Keratinocyte (primary cell): Measurements from ENCODE around the gene RGSL1. TPM values are rescaled to one million over a fixed set of nuclear protein-coding genes. Genes with fewer than 3 reads are reported as not detected.

Experiments
- DNase-seq: peaks from one replicate; pipeline ENCODE4 v3.0.0-alpha.2; 2011; ENCODE audit warnings: low read depth, missing footprints, low spot score
- FAIRE-seq: peaks from 2 replicates; lab custom pipeline; 2011; peaks lifted over from hg19 to GRCh38; lab: Jason Lieb, UNC
- H2AFZ ChIP-seq: 2 replicates; pipeline ENCODE4 v1.6.0; 2012; ENCODE audit warnings: low read length, control low read depth, inconsistent platforms; ENCODE audit not compliant: control insufficient read depth
- H3K27ac ChIP-seq: 2 replicates; pipeline ENCODE4 v1.5.1; 2011; ENCODE audit warnings: low read length; ENCODE audit not compliant: control insufficient read depth, insufficient read depth
- H3K27me3 ChIP-seq: 3 replicates; pipeline ENCODE4 v1.6.0; 2011; ENCODE audit warnings: low read length; ENCODE audit not compliant: control insufficient read depth, insufficient read depth; ENCODE audit errors: extremely low read depth
- H3K36me3 ChIP-seq, 2 experiments: 2 replicates in 1 of 2; 3 replicates in 1 of 2; pipeline ENCODE4 v1.5.1; 2011; ENCODE audit warnings: low read length in 2 of 2, mild to moderate bottlenecking in 1 of 2; ENCODE audit not compliant: control insufficient read depth in 2 of 2, insufficient read depth in 2 of 2; ENCODE audit errors: extremely low read depth in 1 of 2
- H3K4me1 ChIP-seq: 3 replicates; pipeline ENCODE4 v1.5.1; 2011; ENCODE audit warnings: low read length; ENCODE audit not compliant: control insufficient read depth, insufficient read depth; ENCODE audit errors: extremely low read depth
- H3K4me2 ChIP-seq: 3 replicates; pipeline ENCODE4 v1.6.0; 2011; ENCODE audit warnings: low read depth, low read length; ENCODE audit not compliant: control insufficient read depth, insufficient read depth; ENCODE audit errors: extremely low read depth
- H3K4me3 ChIP-seq, 3 experiments: fragments of 200-600 bp in 1 of 3; sonication (generic) in 1 of 3; 2 replicates in 2 of 3; 3 replicates in 1 of 3; pipeline ENCODE4 v1.5.1; 2011 to 2016; ENCODE audit warnings: low read length in 3 of 3, mild to moderate bottlenecking in 3 of 3, control low read depth in 2 of 3, inconsistent platforms in 1 of 3, low read depth in 1 of 3, mixed read lengths in 1 of 3, mixed run types in 1 of 3, moderate library complexity in 1 of 3; ENCODE audit not compliant: control insufficient read depth in 2 of 3, insufficient read depth in 2 of 3; ENCODE audit errors: extremely low read depth in 1 of 3
- H3K79me2 ChIP-seq: 2 replicates; pipeline ENCODE4 v1.6.0; 2012; ENCODE audit warnings: low read length; ENCODE audit not compliant: control insufficient read depth, insufficient read depth
- H3K9ac ChIP-seq: 3 replicates; pipeline ENCODE4 v1.6.0; 2011; ENCODE audit warnings: low read length; ENCODE audit not compliant: control insufficient read depth, insufficient read depth; ENCODE audit errors: extremely low read depth
- H3K9me1 ChIP-seq: 3 replicates; pipeline ENCODE4 v1.6.0; 2011; ENCODE audit warnings: low read length; ENCODE audit not compliant: control insufficient read depth, insufficient read depth; ENCODE audit errors: extremely low read depth
- H3K9me3 ChIP-seq: 2 replicates; pipeline ENCODE4 v1.5.1; 2012; ENCODE audit warnings: low read depth, low read length; ENCODE audit not compliant: control insufficient read depth
- H4K20me1 ChIP-seq: 3 replicates; pipeline ENCODE4 v1.6.0; 2011; ENCODE audit warnings: low read length; ENCODE audit not compliant: control insufficient read depth, insufficient read depth; ENCODE audit errors: extremely low read depth
- EZH2 ChIP-seq: IDR thresholded peaks from one replicate; pipeline ENCODE4 v1.6.1; 2012; ENCODE audit warnings: inconsistent platforms, mild to moderate bottlenecking, low read length, moderate library complexity
- dilution Hi-C: fragments of 300-500 bp; cut with MboI; formaldehyde crosslinking; loops from one replicate; pipeline ENCODE4 v1.7.0; 2020; ENCODE audit warnings: low sequenced_read_pairs; ENCODE audit not compliant: extremely low pct_ligation_motif_present
- polyA plus RNA-seq, 5 experiments: library from polyadenylated mRNA; depleted of rRNA in 3 of 5; stranded (reverse) in 3 of 5; stranded (forward) in 1 of 5; unstranded in 1 of 5; fragments of >200 nt; gene quantifications; 1 replicate in 1 of 5; 2 replicates in 3 of 5; 3 replicates in 1 of 5; pipeline versions ENCODE4 v1.2.1 to v1.2.3, GENCODE V29; 2011 to 2012; ENCODE audit warnings: missing spikeins in 2 of 5, low read depth in 1 of 5, low replicate concordance in 1 of 5
- TF ChIP-seq, protein P1 (sequence below), 3 experiments: IDR thresholded peaks in 1 of 3; conservative IDR thresholded peaks in 1 of 3; optimal IDR thresholded peaks in 1 of 3; 2 replicates in 2 of 3; 3 replicates in 1 of 3; pipeline versions ENCODE3 to v1.5.1; 2011; ENCODE audit warnings: low read length in 3 of 3, mild to moderate bottlenecking in 3 of 3, moderate library complexity in 2 of 3, control low read depth in 1 of 3, inconsistent platforms in 1 of 3; ENCODE audit not compliant: insufficient read depth in 2 of 3; ENCODE audit errors: extremely low read depth in 1 of 3

Gene RGSL1
- polyA plus RNA-seq, 1 donor (not counting 4 experiments of a cell fraction or from before 2014, with no cell fraction given), result not detected

DNA sequence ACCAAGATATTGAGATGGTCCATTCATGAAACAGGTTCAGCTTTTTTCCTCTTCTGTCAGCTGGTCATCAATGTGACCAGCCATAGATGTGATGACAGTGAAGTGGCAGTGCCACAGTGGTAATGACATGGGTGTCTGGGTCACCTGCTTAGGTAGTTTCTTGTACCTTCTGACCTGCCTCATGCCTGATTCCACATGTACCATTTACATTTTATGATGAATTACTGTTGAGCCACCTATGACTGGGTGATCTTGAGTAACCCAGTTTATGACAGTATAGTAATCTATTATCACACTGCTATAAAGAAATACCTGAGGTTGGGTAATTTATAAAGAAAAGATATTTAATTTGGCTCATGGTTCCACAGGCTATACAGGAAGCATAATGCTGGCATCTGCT, 45.7 kb downstream of the RGSL1 start:
- Histone ChIP-seq H3K4me3 (no peak overlapping the region), H3K79me2 (no peaks in the 10 kb centered on the region), H4K20me1 (no peaks in the 10 kb centered on the region), H3K36me3 (no peaks in the 10 kb centered on the region), H3K4me2 (no peak overlapping the region), H3K9me3 (no peaks in the 10 kb centered on the region), H3K4me1 (no peaks in the 10 kb centered on the region), H3K27me3 (no peaks in the 10 kb centered on the region), H2AFZ (no peak overlapping the region), H3K27ac (no peak overlapping the region), H3K9me1 (no peaks in the 10 kb centered on the region), H3K9ac (no peak overlapping the region)
- DNase-seq (no peak), FAIRE-seq (no peak)
- TF ChIP-seq, protein P1, sequence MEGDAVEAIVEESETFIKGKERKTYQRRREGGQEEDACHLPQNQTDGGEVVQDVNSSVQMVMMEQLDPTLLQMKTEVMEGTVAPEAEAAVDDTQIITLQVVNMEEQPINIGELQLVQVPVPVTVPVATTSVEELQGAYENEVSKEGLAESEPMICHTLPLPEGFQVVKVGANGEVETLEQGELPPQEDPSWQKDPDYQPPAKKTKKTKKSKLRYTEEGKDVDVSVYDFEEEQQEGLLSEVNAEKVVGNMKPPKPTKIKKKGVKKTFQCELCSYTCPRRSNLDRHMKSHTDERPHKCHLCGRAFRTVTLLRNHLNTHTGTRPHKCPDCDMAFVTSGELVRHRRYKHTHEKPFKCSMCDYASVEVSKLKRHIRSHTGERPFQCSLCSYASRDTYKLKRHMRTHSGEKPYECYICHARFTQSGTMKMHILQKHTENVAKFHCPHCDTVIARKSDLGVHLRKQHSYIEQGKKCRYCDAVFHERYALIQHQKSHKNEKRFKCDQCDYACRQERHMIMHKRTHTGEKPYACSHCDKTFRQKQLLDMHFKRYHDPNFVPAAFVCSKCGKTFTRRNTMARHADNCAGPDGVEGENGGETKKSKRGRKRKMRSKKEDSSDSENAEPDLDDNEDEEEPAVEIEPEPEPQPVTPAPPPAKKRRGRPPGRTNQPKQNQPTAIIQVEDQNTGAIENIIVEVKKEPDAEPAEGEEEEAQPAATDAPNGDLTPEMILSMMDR (optimal IDR thresholded peaks at IDR 0.05 in 1 of 3, IDR thresholded peaks at IDR 0.05 in 1 of 3, conservative IDR thresholded peaks at IDR 0.05 in 1 of 3; ENCODE audit: extremely low read depth in 1 of 3, insufficient read depth in 2 of 3, low read length in 3 of 3), result no peak
- no peak for TF ChIP-seq EZH2
- dilution Hi-C loops, result no loop called here

- H3K4me2 ChIP-seq, result no peak overlapping the region
- H3K79me2 ChIP-seq, result no peaks in the 10 kb centered on the region
- H3K4me3 ChIP-seq, result no peak overlapping the region
- no peak for FAIRE-seq
- no peak overlapping the region for H3K27ac ChIP-seq
- H3K27me3 ChIP-seq, result no peaks in the 10 kb centered on the region
- no peak overlapping the region for H3K9ac ChIP-seq
- TF ChIP-seq, protein P1 (optimal IDR thresholded peaks at IDR 0.05 in 1 of 3, IDR thresholded peaks at IDR 0.05 in 1 of 3, conservative IDR thresholded peaks at IDR 0.05 in 1 of 3; ENCODE audit: extremely low read depth in 1 of 3, insufficient read depth in 2 of 3, low read length in 3 of 3), result no peak
- no peak for TF ChIP-seq EZH2
- H4K20me1 ChIP-seq, result no peaks in the 10 kb centered on the region
- dilution Hi-C loops, result no loop called here
- no peak overlapping the region for H2AFZ ChIP-seq
- DNase-seq, result no peak
- no peaks in the 10 kb centered on the region for H3K9me1 ChIP-seq
- H3K4me1 ChIP-seq, result no peaks in the 10 kb centered on the region
- H3K36me3 ChIP-seq, result no peaks in the 10 kb centered on the region
- no peaks in the 10 kb centered on the region for H3K9me3 ChIP-seq
Measured at GRCh38 chr1:182507685-182508084, 57.7 kb downstream of the RGSL1 start.
